Peyer's patch (tissue), 4 donors: ENCODE data around the gene CDK11B.

Experiments
- CTCF ChIP-seq, 6 experiments: fragments of 450-650 bp in 4 of 6; fragments of 200-600 bp in 2 of 6; sonication (generic) in 1 of 6; IDR thresholded peaks; one replicate each; pipeline ENCODE4 v1.5.1; 2017 to 2019; ENCODE audit warnings: antibody characterized with exemption in 6 of 6, mild to moderate bottlenecking in 3 of 6, moderate library complexity in 1 of 6
- POLR2A ChIP-seq, 2 donors: fragments of 450-650 bp; IDR thresholded peaks; one replicate each; pipeline ENCODE4 v1.5.1; 2017; ENCODE audit warnings: antibody characterized with exemption in 2 of 2, mild to moderate bottlenecking in 2 of 2, moderate library complexity in 2 of 2

GRCh38 chr1:1703796-1704195 is 45.0 kb upstream of the CDK11B start:
- TF ChIP-seq CTCF (IDR thresholded peaks at IDR 0.05) = no peak
- TF ChIP-seq POLR2A (IDR thresholded peaks at IDR 0.05) = no peak
